Neutrophil (primary cell): ENCODE data around the gene SMARCA4.

Experiments
- H3K27ac ChIP-seq: fragments of 200-600 bp; sonication (generic); 2 replicates; pipeline ENCODE4 v1.5.1; 2016; ENCODE audit warnings: mild to moderate bottlenecking, moderate library complexity
- H3K27me3 ChIP-seq: fragments of 200-600 bp; sonication (generic); 2 replicates; pipeline ENCODE4 v1.6.0; 2016; ENCODE audit warnings: mild to moderate bottlenecking
- H3K36me3 ChIP-seq: fragments of 200-600 bp; sonication (generic); 2 replicates; pipeline ENCODE4 v1.5.1; 2017
- H3K4me1 ChIP-seq, 2 experiments: fragments of 200-600 bp in 1 of 2; sonication (generic) in 1 of 2; 1 replicate in 1 of 2; 2 replicates in 1 of 2; pipeline versions ENCODE4 v1.5.1 to v1.6.1; 2013 to 2016; ENCODE audit warnings: low read depth in 1 of 2, low read length in 1 of 2, mild to moderate bottlenecking in 1 of 2, moderate library complexity in 1 of 2; ENCODE audit not compliant: control insufficient read depth in 1 of 2, insufficient read depth in 1 of 2
- H3K4me3 ChIP-seq, 2 experiments: fragments of 200-600 bp in 1 of 2; sonication (generic) in 1 of 2; 1 replicate in 1 of 2; 2 replicates in 1 of 2; pipeline ENCODE4 v1.5.1; 2013 to 2016; ENCODE audit warnings: low read depth in 1 of 2, low read length in 1 of 2, mild to moderate bottlenecking in 1 of 2, moderate library complexity in 1 of 2
- H3K9me3 ChIP-seq: fragments of 200-600 bp; sonication (generic); 2 replicates; pipeline ENCODE4 v1.5.1; 2016
- TF ChIP-seq, protein P1 (sequence below): fragments of 200-600 bp; sonication (generic); IDR thresholded peaks from 2 replicates; pipeline ENCODE4 v1.5.1; 2016; ENCODE audit warnings: antibody characterized with exemption

SMARCA4 gene

DNA sequence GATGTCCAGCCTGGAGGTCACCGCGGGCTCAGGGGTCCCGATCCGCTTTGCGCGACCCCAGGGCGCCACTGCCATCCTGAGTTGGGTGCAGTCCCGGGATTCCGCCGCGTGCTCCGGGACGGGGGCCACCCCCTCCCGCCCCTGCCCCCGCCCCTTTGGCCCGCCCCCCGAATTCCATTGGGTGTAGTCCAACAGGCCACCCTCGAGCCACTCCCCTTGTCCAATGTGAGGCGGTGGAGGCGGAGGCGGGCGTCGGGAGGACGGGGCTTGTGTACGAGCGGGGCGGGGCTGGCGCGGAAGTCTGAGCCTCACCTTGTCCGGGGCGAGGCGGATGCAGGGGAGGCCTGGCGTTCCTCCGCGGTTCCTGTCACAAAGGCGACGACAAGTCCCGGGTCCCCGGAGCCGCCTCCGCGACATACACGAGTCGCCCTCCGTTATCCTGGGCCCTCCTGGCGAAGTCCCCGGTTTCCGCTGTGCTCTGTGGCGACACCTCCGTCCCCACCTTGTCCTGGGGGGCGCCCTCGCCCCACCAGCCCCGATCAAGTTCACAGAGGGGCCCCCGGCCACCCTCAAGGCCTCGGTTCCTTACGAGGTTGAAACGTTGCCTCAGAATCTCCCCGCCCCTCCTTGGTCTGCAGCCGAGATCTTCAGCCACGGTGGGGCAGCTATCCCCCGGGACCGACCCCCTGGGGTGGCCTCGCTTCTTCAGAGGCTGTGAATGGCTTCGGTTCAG is 129.6 kb downstream of the SMARCA4 start:
- TF ChIP-seq, protein P1, sequence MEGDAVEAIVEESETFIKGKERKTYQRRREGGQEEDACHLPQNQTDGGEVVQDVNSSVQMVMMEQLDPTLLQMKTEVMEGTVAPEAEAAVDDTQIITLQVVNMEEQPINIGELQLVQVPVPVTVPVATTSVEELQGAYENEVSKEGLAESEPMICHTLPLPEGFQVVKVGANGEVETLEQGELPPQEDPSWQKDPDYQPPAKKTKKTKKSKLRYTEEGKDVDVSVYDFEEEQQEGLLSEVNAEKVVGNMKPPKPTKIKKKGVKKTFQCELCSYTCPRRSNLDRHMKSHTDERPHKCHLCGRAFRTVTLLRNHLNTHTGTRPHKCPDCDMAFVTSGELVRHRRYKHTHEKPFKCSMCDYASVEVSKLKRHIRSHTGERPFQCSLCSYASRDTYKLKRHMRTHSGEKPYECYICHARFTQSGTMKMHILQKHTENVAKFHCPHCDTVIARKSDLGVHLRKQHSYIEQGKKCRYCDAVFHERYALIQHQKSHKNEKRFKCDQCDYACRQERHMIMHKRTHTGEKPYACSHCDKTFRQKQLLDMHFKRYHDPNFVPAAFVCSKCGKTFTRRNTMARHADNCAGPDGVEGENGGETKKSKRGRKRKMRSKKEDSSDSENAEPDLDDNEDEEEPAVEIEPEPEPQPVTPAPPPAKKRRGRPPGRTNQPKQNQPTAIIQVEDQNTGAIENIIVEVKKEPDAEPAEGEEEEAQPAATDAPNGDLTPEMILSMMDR = peak; percentile 47
- H3K9me3 ChIP-seq = no peaks in the 10 kb centered on the region
- H3K4me3 ChIP-seq = peak overlapping the region; percentile 65 to 80
- H3K27me3 ChIP-seq = peaks cover 27% of the 10 kb centered on the region
- peaks cover 66 to 67% of the 10 kb centered on the region in 2 experiments for H3K4me1 ChIP-seq
- H3K36me3 ChIP-seq = no peaks in the 10 kb centered on the region
- H3K27ac ChIP-seq = peak overlapping the region; percentile 85

DNA sequence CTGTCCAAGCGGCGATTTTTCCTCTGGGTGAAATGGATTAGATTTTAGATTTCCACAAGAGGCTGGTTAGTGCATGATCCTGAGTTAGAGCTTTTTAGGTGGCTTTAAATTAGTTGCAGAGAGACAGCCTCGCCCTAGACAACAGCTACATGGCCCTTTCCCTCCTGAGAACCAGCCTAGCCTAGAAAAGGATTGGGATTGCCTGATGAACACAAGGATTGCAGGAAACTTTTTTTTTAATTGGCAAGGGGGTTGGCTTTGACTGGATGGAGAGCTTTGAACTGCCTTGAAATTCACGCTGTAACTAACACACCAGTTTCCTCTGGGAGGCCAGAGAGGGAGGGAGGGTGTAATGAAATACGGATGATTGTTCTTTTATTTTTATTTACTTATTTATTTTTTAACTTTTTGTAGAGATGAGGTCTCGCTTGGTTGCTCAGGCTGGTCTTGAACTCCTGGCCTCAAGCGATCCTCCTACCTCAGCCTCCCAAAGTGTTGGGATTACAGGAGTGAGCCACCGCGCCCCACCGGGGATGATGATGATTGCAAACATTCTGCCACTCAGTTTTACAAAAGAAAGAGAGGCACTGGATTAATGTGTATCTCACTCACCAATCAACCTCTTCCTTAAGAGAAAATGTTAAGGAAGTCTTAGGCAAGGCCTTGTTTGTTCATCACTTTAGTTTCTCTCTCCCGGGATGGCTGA is 130.3 kb downstream of the SMARCA4 start:
- H3K36me3 ChIP-seq = no peaks in the 10 kb centered on the region
- peak overlapping the region; percentile 65 to 80 for H3K4me3 ChIP-seq
- peaks cover 74% of the 10 kb centered on the region in 2 experiments for H3K4me1 ChIP-seq
- H3K9me3 ChIP-seq = no peaks in the 10 kb centered on the region
- H3K27me3 ChIP-seq = peaks cover 27% of the 10 kb centered on the region
- peak overlapping the region; percentile 85 for H3K27ac ChIP-seq
- TF ChIP-seq, protein P1 = no peak

DNA sequence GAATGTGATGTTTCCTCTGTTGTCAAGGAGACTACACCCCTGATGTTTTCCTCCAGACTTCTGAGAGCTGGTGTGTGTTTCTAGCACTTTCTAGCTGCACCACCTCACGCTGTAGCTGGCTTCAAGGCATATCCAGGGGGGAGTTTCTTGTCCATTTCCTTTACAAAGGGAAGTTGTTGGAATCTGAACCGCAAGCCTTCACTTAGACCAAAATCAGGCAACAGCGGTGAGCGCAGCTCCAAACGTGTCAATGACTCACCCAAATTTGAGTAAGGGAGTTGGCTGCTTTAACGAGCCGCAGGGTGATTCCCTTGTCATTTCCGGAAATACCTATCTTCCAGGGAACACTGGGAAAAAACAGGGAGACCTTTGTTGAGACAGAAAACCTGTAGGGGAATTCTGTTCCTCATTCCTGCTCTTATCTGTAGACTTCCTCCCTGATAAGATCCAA is 130.9 kb downstream of the SMARCA4 start:
- H3K36me3 ChIP-seq = no peaks in the 10 kb centered on the region
- no peaks in the 10 kb centered on the region for H3K9me3 ChIP-seq
- peak overlapping the region; percentile 85 for H3K27ac ChIP-seq
- peaks cover 27% of the 10 kb centered on the region for H3K27me3 ChIP-seq
- peak overlapping the region; percentile 65 to 80 for H3K4me3 ChIP-seq
- TF ChIP-seq, protein P1 = no peak
- H3K4me1 ChIP-seq = peaks cover 79 to 80% of the 10 kb centered on the region in 2 experiments

DNA sequence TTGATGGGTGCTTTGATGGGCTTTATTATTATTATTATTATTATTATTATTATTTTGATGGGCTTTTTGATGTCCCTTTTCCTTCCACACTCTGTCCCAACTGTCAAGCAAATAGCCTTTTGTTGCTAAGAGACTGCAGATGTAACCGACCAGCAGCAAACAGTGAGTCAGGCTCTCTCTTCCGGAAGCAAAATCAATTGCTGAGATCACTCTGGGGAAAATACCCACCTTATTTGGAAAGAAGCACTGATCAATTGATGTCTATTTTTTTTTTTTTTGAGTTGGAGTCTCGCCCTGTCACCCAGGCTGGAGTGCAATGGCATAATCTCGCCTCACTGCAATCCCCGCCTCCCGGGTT is 131.3 kb downstream of the SMARCA4 start:
- Histone ChIP-seq H3K4me1 (peaks cover 81 to 84% of the 10 kb centered on the region in 2 experiments), H3K4me3 (peak overlapping the region; percentile 65 to 80), H3K36me3 (no peaks in the 10 kb centered on the region), H3K27me3 (peaks cover 27% of the 10 kb centered on the region), H3K27ac (peak overlapping the region; percentile 85), H3K9me3 (no peaks in the 10 kb centered on the region)
- TF ChIP-seq, protein P1 = no peak

DNA sequence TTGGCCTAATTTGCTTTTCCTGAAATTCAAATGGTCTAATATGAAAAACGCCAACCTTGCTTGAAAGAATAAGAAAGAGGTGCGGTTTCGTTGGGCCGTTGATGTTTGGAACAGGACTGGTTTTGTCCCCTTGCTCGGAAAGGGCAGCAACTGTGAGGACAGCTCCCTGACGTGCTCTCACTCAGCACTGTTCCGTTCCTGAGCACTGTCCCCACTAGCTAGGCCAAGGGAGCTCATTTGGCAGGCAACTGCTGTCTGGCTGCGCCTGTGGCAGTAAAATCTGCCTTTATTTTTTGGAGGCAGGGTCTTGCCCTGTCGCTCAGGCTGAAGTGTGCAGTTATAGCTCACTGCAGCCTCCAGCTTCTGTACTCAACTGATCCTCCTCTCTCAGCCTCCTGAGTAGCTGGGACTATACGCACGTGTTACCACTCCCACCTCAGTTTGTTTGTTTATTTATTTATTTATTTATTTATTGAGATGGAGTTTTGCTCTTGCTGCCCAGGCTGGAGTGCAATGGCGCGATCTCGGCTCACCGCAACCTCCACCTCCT is 132.9 kb downstream of the SMARCA4 start:
- H3K4me3 ChIP-seq = peak overlapping the region in 1 of 2 experiments; percentile 30
- peaks cover 15% of the 10 kb centered on the region for H3K27me3 ChIP-seq
- H3K36me3 ChIP-seq = no peaks in the 10 kb centered on the region
- H3K27ac ChIP-seq = peak overlapping the region; percentile 85
- TF ChIP-seq, protein P1 = no peak
- H3K9me3 ChIP-seq = no peaks in the 10 kb centered on the region
- H3K4me1 ChIP-seq = peaks cover 76 to 83% of the 10 kb centered on the region in 2 experiments
